Epithelial cell of prostate (primary cell): ENCODE results near the gene KCNJ18.
"Not testable (repeated sequence)": the region's sequence is repeated elsewhere in the genome, so short reads cannot be mapped to it uniquely, and the experiment has no call there.

Experiments used
- DNase-seq: peaks from one replicate; pipeline ENCODE4 v3.0.0-alpha.2; 2011; ENCODE audit warnings: low read depth, low spot score
- H3K27ac ChIP-seq: fragments of 450-650 bp; 2 replicates; pipeline ENCODE4 v1.5.1; 2017; ENCODE audit warnings: mild to moderate bottlenecking

KCNJ18 gene

GRCh38 chr17:21748686-21749085 lies 56.4 kb downstream of the KCNJ18 start:
- H3K27ac ChIP-seq, DNase-seq: not testable (repeated sequence)

GRCh38 chr17:21749696-21750531 lies 57.6 kb downstream of the KCNJ18 start:
- not testable (repeated sequence) for H3K27ac ChIP-seq, DNase-seq

DNA sequence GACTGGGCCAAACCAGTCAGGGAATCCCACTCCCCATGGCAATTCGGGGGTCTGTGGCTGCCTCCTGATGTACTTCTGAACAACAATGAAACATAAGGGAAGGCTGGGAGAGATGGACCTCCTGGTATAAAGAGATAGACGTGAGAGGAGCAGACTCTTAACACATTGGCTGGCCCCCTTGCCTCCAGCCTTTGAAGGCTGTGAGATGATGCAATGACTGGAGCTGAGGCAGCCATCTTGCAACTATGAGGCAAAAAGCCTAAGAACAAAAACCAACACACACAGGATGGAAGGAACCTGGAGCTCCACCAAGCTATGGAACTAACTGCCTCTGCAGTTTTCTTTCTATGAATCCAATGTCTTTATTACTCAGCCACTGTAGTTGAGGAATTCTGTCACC lies 58.8 kb downstream of the KCNJ18 start:
- DNase-seq, H3K27ac ChIP-seq: not testable (repeated sequence)
